NOMO-1 treated with dmso at 0.1 percent for 144 hours (cell line): ENCODE measurements around the gene FAM222B.
"Not testable (repeated sequence)": the region's sequence is repeated elsewhere in the genome, so short reads cannot be mapped to it uniquely, and the experiment has no call there.

Source experiments
- DNase-seq: peaks from one replicate; lab custom pipeline; 2025; ENCODE audit not compliant: unreplicated experiment; lab: John Stamatoyannopoulos, UW

FAM222B gene

GRCh38 chr17:28746611-28747050 lies 96.0 kb downstream of the FAM222B start:
- no peak for DNase-seq

GRCh38 chr17:28745786-28746411 lies 96.7 kb downstream of the FAM222B start:
- no peak for DNase-seq

- DNase-seq, result no peak
Measured at GRCh38 chr17:28744972-28745785, 97.4 kb downstream of the FAM222B start.

GRCh38 chr17:28744104-28744971 lies 98.3 kb downstream of the FAM222B start:
- DNase-seq, result no peak

GRCh38 chr17:28743243-28744103 lies 99.1 kb downstream of the FAM222B start, which contains the start of gene TRAF4:
TRAF4 (plus strand) TSS chr17:28744011; CDS start chr17:28744113, 102 bp downstream.
- DNase-seq, result peak; percentile 48

GRCh38 chr17:28741358-28742349 lies 100.9 kb downstream of the FAM222B start:
- peak; percentile 73 for DNase-seq

GRCh38 chr17:28740406-28741357 lies 101.9 kb downstream of the FAM222B start:
- DNase-seq, result no peak

- no peak for DNase-seq
Measured at GRCh38 chr17:28738680-28739384, 103.8 kb downstream of the FAM222B start.

GRCh38 chr17:28737770-28738679 lies 104.6 kb downstream of the FAM222B start:
- DNase-seq, result no peak

- DNase-seq, result no peak
Measured at GRCh38 chr17:28737316-28737715, 105.3 kb downstream of the FAM222B start.

- not testable (repeated sequence) for DNase-seq
Measured at GRCh38 chr17:28735913-28736769, 106.4 kb downstream of the FAM222B start.

- DNase-seq, result no peak
Measured at GRCh38 chr17:28735242-28735722, 107.3 kb downstream of the FAM222B start.

- DNase-seq, result no peak
Measured at GRCh38 chr17:28734712-28735241, 107.8 kb downstream of the FAM222B start.

GRCh38 chr17:28733346-28733745 lies 109.2 kb downstream of the FAM222B start:
- DNase-seq, result no peak

- DNase-seq, result no peak
Measured at GRCh38 chr17:28729950-28730330, 112.7 kb downstream of the FAM222B start.
